ENCODE results near the gene CNTNAP2.

Gene CNTNAP2
- total RNA-seq, result 0.04 to 0.06 reads per million in 2 experiments

DNA sequence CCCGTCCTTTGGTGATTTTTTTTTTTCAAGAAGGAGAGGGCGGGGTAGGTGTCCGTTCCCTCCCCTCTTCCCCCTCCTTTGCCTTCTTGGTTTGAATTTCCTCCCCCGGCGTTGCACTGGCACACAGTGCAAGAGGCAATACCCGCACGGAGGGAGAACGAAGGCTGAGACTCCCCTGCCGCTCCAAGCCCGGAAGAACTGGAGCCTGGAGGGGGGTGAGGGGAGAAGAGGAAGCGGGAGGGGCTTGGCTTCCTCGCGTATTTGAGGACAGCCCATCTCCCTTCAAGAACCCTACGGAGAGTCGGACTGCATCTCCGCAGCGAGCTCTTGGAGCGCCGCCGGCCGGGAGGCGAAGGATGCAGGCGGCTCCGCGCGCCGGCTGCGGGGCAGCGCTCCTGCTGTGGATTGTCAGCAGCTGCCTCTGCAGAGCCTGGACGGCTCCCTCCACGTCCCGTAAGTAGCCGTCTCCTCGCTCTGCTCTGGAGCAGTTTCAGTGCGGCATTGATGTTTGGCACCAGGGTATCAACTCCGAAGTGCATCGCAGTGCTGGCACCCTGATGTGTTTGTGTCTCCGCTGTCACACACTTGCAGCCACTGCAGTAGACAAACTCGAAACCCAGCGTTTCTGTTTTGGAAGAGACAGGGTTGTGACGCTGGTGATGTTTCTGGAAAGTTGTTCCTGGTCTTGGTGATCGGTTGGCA lies at the start of gene CNTNAP2:
TSS of gene CNTNAP2 (plus strand) at position 281 of the 702 bp plus-strand sequence. CDS start at position 357, 76 bp downstream.
- no peak for DNase-seq (ENCODE audit: low read depth)

DNA sequence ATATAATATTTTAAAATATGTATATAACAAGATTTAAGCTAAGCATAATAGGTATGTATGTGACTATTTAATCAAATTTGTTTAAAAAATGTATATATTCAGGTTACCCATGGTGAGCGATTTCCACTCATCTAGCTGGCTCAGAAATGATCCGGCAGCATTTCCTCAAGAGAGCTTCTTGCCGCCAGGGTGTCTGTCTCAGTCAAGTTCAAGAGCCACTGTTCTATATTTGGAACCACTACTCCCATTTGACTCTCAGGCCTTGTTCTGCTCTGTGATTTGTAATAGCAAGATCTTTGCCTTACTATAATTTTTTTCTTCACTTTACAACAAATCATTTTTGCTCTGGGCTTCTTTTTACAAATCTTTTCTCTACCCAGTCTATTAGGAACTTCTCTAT lies 48.7 kb upstream of the CNTNAP2 start:
- DNase-seq (ENCODE audit: low read depth), result no peak

DNA sequence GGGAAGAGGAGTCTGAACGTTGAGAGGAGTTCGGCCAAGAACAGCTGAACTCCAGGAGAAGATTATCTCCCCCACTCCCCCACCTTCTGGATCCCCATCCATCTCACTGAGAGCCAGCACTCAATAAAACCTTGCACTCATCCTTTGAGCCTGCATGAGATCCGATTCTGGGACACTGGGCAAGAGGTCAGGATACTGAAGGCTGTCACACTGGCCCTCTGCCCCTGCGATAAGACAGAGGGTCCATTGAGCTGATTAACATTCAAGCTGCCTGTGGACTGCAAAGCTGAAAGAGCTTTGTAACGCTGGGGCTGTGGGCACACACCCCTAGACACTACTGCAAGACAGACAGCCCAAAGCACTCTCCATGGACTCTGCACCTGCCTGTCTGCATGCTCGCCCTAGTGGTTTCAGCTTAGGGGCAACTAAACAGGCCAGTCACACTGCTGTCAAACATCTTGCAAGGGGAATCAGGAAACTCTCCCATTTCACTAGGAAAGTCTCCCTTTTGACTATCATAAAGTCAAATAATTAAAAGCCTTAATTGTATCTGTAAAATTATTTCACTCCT lies 42.3 kb upstream of the CNTNAP2 start:
- DNase-seq (ENCODE audit: low read depth), result no peak

DNA sequence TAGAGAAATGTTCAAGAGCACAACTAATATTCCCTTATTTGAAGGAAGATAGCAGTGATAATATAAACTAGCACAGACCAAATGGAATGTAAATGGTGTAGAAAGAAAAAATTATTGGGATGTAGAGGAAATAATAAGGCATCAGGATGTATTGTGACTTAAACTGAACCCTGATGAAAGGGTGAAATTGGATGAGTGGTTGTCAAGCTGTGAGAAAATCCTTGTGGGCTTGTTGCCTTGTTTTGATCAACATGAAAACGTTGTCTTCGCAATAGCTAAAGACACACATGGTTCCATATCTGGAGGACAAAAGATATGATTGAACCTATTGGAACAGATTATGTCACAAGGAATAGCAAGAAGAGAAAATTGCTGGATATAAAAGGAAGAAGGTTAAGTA lies 40.3 kb upstream of the CNTNAP2 start:
- DNase-seq (ENCODE audit: low read depth), result no peak

DNA sequence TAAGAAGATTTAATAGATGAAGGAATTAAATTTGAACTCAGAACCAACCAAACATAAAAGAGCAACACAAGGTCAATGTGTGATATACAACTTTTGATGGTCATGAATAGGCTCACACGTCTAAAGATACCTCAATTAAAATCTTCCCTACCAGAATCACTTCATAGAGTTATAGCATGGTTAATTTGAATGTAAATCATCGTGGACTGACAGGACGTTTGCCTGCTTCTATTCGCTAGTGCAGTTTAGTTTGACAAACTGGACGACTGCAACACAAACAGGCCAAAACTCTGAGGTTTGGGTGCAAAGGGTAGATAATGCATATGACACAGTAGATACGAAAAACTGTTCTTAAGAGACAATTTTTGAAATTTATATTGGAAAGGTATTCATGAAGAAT lies 32.5 kb upstream of the CNTNAP2 start:
- no peak for DNase-seq (ENCODE audit: low read depth)

DNA sequence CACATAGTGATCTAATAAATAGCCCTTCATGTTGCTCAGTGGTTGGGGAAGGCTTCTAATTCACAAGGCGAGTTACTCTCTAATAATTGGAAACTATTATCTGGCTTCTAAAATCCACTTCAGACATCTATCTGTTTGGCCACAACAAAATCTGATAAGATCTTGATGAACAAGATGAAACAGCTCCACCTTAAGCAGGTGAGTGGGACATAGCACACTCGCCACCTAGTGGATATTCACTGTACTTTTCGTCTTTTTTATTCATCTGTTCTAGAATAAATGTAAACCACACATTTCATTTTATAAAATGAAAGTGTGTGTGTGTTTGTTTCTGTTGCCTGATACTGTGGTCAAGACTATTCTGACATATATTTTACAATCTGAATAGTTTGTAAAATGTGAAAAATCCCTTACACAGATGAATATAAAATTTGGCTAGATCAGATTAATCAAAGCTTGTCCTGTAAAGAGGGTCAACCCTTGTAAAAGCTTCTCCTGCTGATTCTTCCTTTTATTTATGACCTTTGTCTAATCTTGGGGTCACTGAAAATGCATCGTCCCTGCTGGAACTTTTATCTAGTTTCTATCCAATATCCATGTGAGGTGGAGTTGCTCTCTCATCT lies 26.5 kb upstream of the CNTNAP2 start:
- DNase-seq (ENCODE audit: low read depth), result no peak

DNA sequence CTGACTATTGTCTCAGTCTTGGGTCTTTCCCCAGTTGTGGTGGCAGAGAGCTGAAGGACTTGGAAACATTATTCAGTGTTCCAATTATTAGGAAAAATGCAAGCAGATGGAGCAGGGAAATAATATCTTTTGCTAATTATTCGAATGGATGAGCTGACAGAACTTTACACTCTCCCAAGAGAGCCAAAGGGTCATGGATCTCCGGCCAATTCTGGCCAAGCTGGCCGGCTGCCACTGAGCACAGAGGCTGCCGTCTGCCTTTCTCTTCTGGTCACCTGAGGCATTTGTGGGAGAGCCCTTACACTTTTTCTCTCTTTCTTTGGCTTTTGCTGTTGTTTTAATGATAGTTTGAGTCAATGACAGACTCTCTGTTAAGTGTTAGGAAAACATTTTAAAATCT lies 22.2 kb upstream of the CNTNAP2 start:
- no peak for DNase-seq (ENCODE audit: low read depth)

DNA sequence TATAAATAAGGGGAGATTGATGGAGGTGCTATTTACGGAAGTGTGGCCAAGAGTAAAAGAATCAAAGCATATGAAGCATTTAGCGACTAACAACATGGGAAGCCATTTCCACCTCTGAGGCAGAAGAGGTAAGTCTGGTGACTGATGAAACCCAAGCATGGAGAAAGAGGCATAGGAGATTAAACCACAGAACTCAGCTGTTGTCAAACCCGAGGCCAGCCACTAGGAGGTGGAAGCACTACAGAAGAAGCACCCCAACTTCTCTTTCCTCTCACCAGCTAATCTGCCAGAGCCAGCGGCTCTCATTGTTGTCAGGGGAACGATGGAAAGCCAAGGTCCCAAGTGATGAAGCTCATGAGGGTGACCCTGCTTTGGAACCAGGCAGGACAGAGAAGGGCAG lies 19.6 kb upstream of the CNTNAP2 start:
- no peak for DNase-seq (ENCODE audit: low read depth)

DNA sequence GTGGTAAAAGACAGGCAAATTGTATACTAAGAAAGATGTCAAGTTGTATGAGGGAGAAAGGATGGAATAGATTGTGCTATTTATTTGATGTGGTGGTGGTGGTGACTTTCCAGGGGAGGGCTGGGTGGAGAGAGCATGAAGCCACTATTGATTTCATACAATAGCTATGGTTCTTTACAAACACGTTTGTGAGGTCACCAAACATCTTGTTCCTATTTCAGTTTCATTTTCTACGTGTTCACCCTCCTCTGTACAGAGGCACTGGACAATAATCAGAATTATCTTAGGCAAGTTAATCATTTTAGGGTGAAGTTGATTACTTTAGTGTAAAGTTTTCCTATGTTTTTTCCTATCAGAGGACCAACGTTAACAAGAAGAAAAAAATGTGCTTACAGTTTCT lies 10.3 kb upstream of the CNTNAP2 start:
- no peak for DNase-seq (ENCODE audit: low read depth)

DNA sequence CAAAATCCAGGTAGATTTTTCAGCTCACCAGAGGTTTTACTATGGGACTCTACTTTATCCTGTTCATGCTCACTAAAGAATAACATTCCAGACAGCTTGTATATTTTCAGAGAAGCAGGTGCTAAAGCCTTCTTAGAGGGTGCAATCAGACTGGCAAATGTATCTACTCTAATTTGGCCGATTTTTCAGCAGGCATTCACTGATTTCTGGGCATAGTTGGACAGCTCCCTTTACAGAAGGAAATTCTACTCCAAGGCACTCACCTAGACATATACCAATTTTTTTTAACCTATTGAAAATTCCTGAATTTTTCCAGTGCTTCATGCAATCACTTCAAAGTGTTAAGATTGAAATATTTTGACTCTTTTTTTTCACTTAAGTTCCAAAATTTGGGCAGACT lies 3.8 kb upstream of the CNTNAP2 start:
- DNase-seq (ENCODE audit: low read depth), result no peak

DNA sequence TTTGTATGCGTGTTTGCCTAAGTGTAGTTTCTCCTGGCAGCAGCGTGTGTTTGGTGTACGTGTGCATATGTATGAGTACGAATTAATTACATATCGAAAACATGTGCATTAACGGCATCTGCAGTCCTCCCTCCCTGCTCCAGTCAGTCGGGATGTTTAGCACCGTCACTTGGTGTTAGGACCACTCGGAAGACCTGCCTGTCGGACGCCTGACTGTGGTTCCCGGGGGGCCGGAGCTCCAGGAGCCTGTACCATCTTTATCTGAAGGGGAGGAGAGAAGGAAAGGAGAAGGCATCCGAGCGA lies 1.1 kb upstream of the CNTNAP2 start:
- DNase-seq (ENCODE audit: low read depth), result no peak

DNA sequence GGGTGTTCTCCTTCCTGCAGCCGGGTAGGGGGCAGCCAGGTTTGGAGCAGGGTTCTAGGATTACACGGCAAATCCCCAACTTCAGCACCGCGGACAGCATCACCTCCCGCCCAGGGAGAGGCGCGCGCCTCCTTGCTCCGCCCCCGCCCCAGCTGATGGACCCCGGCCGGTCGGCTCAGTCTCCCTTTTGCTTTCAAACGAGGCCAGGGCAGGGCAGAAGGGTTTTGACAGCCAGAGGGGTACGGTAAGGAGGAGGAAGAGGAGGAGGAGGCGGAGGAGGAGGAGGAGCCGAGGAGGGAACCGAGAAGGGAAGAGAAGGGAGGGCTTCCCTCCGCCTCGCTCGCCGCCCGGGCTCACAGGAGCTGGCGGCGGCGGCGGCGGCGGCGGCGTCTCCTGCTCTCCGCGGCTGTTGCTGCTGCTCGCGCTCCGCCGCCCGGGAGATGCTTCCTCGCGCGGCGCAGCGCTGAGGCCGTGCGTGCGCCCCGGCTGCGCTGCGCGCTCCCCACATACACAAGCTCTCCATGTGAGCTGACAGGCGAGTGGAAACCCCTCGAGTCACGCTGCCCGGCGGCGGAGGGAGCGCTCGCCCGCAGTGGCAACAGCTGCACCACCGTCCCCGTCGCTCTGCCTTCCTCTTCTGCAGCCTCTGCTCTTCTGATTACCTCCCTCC lies 615 bp upstream of the CNTNAP2 start:
- DNase-seq (ENCODE audit: low read depth), result no peak

DNA sequence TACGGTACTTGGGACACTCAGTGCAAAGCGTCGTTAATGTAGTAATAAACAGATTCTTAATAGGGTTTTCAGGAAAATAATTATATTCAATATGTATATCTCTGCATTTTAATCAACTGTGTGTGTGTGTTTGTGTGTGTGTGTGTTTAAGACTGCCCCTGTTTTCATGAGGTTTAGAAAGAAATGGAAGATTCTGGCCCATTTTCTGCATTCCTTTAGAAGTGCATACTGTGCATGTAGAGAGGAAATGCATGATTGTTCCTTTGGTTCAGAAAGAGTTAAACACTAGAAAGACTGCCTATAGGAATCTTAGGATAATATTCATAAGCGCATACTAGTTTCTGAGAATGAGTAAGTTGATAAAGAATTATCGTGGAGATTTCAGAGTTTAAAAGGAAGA lies 975 bp downstream of the CNTNAP2 start:
- DNase-seq (ENCODE audit: low read depth), result no peak

DNA sequence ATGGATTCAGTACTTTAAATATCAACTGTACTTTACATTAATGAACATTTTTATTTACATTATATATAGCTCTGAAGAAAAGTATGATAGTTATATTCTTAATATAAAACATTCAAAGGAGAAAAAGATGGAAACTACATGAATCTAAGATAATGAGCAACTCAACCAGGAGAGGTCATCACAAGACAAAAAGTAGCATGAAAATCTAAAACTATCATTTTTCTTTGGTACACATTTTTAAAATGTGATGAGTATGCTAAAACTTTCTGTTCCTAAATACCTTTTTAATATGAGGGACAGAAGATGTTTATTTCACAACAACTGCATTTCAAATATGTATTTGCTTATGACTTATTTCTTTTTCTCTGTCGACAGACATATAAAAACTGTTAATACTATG lies 2.4 kb downstream of the CNTNAP2 start:
- no peak for DNase-seq (ENCODE audit: low read depth)

DNA sequence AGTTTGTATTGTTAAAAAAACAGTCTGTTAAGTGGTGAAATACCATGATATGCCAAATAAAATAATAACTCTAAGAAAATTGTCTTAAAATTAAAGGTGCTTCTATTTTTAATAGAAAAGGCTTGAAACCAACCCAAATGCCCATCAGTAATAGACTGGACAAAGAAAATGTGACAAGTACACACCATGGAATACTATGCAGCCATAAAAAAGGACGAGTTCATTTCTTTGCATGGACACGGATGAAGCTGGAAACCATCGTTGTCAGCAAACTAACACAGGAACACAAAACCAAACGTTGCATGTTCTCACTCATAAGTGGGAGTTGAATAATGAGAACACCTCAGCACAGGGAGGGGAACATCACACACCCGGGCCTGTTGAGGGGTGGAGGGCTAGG lies 7.1 kb downstream of the CNTNAP2 start:
- DNase-seq (ENCODE audit: low read depth), result no peak

DNA sequence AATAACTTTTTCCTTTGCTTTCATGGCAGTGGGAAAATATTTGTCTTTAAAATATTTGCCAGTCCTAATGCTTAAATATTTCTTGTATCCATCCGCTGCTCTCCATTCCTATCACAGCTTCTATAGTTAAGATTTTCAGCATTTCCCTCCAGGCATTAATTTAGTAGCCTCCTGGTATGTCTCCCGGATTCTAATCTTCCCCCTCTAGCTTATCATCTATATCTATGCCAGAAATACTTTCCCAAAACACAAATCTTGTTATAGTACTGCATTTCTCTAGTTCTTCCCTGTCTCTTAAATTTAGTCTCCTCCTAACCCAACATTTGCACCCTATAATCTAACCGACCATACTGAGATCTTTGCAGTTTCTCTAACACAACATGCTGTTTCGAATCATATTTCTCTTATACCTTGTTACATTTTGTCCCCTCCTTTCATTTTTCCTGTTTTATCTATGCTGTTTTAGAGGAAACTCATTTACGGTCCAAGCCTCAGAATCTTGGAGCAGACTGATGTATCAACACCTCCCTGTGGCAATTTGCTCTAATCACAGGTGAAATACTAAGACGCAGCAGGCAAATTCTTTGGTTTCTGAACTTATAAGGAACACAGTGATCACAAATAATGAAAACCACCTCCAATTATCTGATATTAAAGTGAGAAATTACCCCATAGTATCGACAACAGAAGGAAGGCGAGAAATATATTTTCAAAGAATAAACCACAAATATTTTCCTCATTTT lies 10.3 kb downstream of the CNTNAP2 start:
- DNase-seq (ENCODE audit: low read depth), result no peak

DNA sequence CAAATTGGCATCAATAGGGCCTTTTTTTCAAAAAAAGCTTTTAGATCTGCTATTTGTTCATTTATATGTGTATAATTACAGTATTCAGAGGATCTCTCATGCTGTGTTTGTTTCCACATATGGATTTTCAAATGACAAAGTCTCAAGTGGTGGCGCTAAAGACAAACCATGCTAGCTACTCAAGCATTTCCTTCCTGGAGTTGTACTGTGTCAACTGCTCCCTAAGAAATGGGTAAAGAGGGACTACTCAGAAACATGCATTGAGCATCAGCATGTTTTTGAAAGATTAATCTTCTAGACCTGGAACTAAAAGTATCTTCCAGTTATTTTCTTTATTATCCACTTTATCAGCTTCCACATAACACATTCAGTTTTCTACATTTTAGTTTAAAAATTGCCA lies 12.7 kb downstream of the CNTNAP2 start:
- DNase-seq (ENCODE audit: low read depth), result no peak

DNA sequence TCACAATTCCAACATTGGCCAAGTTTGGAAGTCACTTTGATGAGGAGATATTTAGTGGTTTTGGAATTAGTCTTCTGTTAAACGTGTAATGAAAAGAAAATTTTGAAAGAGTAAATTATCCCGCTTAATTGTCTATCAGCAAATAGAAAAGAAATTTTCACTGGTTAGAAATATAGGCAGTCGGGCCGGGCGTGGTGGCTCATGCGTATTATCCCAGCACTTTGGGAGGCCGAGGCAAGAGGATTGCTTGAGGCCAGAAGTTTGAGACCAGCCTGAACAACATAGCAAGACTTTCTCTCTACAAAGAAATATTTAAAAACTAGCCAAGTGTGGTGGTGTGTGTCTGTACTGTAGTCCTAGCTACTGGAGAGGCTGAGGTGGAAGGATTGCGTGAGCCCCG lies 13.4 kb downstream of the CNTNAP2 start:
- no peak for DNase-seq (ENCODE audit: low read depth)

DNA sequence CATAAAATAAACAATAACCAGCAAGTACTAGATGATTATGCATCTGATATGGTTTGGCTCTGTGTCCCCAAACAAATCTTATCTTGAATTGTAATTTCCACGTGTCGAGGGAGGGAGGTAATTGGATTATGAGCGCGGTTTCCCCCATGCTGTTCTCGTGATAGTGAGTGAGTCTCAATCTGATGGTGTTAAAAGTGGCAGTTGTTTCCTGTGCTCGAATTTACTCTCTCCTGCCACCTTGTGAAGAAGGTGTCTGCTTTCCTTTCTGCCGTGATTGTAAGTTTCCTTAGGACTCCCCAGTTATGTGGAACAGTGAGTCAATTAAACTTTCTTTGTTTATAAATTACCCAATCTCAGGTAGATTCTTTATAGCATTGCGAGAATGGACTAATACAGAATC lies 15.1 kb downstream of the CNTNAP2 start:
- DNase-seq (ENCODE audit: low read depth), result no peak

DNA sequence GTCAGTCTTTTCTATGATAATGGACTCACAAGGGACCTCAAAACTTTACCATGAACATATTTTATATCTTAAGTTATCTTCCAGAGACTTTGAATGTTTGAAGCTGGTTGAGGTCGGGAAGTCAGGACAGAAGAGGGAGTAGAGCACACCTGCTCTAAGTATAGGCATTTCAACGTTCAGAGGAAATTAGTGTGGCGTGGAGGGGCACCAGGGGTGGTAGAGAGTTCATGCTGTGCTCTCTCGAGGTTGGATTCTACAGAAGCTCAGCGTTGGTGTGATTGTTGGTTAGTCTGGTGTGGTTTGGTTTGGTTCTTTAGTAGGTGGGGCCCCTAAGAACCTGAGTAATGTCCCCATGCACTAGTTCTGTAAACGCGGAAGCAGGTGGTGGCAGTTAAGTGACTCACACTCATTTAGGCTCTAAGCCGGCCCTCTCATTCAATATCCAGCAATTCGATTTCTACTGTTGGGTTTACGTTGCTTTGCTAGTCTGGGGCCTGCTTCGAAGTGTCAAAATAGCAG lies 19.8 kb downstream of the CNTNAP2 start:
- no peak for DNase-seq (ENCODE audit: low read depth)

DNA sequence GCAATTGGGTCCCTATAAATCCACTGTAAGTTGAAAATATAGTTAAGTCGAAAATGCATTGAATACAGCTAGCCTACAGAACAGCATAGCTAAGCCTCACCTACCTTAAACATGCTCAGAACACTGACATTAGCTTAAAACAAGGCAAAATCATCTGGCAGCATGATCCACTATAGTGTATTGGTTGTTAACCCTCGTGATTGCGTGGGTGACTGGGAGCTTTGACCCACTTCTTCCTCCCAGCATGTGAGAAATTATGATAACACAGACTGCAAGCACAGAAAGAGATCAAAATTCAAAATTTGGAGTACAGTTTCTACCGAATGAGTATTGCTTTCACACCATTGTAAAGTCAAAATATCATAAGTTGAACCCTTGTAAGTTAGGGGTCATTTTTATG lies 22.3 kb downstream of the CNTNAP2 start:
- DNase-seq (ENCODE audit: low read depth), result no peak

DNA sequence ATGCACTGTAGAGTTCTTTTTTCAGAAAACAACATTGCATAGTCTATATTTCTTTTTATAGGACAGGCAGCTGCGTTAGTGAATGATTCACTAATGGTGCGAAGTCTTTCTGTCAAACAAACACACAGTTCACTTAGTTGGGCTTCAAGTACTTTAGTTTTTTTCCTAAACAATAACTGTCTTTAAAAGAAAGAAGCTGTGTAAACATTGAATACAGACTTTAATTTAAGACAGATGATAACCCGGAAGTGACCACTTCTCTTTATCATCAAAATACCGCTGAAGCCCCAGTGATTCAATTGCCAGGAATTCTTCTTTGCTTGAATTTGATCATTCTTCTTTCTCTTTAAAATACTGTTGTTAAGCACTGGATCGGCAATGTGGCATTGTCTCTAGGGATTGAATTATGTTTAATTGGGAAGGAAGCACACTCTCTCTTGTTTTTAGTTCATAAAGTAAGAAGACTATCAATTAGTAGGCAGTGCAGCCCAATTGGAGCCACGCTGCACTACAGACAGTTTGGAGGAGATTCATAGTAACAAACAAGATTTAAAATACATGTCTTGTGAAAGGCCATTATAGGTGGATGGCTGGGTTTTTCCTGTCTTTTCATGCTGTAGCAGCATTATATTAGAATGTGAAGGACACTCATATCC lies 30.4 kb downstream of the CNTNAP2 start:
- no peak for DNase-seq (ENCODE audit: low read depth)
